Fibroblast of gingiva (primary cell): ENCODE results near the gene SKI.
"Not testable (repeated sequence)": the region's sequence is repeated elsewhere in the genome, so short reads cannot be mapped to it uniquely, and the experiment has no call there.

Source experiments
- DNase-seq: peaks from one replicate; pipeline ENCODE4 v3.0.0-alpha.2; 2011; ENCODE audit warnings: low read depth

SKI gene

GRCh38 chr1:2242814-2243725, 15.0 kb downstream of the SKI start:
- DNase-seq = no peak

DNA sequence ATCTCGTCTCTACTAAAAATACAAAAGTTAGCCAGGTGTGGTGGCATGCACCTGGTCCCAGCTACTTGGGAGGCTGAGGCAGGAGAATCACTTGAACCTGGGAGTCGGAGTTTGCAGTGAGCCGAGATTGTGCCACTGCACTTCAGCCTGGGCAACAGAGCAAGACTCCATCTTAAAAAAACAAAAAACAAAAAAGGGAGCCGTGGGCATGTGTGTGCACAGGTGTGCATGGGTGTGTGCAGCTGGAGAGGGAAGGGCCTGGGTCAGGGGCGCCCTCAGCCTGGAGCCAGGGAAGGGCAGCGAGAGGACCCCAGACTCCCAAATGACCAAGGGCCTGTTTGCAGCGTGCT, 18.9 kb downstream of the SKI start:
- DNase-seq = not testable (repeated sequence)

GRCh38 chr1:2247760-2248126, 19.6 kb downstream of the SKI start:
- no peak for DNase-seq

DNA sequence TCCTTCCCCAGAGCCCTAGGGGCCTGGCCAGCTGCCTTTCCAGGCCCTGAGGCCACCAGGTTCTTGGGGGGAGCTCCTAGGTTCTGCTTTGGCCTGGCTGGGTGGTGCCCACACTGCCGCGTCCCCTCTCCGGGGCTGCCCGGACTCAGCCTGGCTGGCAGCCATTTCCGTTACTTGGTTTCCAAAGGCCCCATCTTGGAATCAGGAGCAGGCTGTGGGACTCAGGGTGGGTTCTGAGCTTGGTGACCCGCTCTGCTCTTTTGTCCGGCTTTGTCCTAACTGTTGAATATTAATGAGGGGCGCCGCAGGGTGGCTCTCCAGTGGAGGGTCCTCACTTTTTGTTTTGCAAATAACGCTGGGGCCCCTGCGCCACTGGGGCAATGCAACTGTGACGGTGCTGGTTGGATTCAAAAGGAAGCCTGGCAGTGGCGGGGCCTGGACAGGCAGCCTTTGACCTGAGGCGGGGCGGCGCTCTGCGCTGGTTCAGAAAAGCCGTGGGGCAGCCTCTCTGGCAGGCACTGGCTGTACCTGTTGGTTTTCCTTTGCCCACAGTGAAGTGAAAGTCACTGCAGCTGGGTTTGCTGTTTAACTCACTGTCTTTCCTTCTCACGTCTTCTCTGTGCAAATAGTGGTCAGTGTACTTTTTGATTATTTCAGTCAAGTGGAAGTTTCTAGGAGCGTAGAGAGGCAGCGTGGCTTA, 20.2 kb downstream of the SKI start:
- no peak for DNase-seq

DNA sequence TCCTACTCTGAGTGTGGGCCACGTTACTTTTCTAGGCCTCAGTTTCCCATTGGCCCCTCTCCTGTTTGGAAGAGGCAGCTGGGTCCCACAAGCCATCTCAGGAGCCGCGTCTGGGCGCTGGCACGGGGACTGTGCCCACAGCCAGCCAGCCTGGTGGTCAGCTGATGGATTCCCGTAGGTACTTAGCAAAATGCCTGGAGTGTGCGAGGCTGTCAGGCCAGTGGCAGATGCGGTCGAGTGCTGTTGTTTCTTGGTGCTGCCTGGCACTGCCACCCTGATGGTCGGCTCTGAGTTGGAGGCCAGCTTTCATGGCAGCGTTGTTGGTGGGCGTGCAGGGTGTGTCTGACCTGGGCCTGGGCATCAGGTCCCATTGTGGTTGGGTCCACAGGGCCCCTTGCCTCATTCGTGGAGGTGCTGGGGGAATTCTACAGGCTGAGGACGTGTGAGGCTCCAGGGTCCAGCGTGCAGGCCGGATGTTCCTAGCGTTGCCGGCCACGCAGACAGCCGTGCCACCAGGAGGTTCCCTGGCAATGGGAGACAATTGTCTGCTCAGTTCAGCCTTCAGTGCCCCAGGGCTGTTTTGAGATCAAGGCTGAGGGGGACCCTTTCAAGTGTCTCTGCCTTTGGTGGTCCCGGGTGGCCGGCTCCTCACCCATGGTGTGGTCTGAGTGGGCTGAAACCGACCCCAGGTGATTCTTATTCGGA, 20.9 kb downstream of the SKI start:
- no peak for DNase-seq

DNA sequence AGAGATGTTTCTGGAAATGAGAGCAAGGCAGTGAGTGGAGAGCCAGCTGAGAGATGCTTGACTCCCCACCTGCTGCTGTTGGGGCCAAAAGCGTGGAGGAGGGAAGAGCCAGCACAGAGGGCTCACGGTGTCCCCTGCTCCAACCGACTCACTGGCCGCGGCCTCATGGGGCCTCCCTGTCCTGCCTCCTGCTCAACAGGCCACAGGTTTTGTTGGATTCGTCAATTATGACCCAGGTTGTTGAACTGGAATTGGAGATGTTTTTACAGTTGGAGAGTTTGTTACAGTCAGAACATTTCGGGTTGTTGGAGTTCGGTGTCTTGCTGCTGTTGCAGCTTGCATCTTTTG, 21.4 kb downstream of the SKI start:
- DNase-seq = no peak

GRCh38 chr1:2250721-2251281, 22.7 kb downstream of the SKI start:
- DNase-seq = no peak

GRCh38 chr1:2251363-2251762, 23.2 kb downstream of the SKI start:
- DNase-seq = no peak

DNA sequence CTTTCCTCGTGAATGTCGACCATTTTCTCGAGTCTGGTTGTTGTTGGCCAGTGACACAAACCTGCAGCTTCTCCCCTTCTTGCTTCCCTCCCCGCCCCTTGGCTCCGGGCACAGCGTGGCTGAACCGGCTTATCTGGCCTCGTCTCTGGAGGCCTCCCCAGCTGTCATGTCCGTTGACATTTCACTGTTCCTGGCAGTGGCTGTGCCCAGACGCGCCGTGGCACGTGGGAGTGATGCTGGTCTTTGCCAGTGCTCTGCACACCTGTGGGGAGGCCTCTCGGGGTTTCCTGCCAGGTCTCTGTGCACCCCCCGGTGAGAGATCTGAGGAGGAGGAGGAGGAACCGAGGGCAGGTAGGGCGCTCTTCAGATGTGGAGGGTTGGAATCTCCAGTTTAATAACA, 23.7 kb downstream of the SKI start:
- no peak for DNase-seq

- DNase-seq = no peak
These were observed 24.3 kb downstream of the SKI start for GRCh38 chr1:2252423-2252822.

DNA sequence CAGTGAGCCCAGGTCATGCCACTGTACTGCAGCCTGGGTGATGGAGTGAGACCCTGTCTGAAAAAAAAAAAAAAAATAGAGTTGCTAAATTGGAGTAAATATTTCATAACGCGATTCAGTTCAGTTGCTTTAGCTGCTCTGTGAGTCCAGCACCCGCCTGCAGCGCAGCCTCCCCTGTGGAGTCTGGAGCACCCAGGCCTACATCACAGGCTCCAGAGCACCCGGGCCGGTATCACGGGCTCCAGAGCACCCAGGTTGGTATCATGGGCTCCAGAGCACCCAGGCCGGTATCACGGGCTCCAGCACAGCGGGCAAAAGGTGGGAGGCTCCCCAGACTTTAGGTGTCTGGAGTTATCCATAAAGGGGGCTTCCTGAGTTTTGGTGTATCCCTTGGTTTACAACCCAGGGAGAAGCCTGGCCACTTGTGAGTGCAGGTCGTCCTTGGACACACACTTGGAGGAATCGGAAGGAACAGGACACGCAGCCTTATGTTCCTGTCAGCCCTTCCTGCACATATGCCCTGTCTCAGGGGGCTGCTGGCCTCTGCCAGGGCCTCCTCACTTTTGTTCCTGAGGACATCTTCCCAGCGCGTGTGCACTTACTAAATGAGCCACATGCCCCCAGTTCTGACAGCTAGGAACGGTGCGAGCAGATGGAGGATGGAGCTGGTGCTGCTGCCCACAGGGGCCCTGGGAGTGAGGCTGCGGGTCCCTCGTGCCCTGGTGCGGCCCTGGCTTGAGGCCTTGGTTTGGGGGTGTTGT, 25.1 kb downstream of the SKI start:
- no peak for DNase-seq

DNA sequence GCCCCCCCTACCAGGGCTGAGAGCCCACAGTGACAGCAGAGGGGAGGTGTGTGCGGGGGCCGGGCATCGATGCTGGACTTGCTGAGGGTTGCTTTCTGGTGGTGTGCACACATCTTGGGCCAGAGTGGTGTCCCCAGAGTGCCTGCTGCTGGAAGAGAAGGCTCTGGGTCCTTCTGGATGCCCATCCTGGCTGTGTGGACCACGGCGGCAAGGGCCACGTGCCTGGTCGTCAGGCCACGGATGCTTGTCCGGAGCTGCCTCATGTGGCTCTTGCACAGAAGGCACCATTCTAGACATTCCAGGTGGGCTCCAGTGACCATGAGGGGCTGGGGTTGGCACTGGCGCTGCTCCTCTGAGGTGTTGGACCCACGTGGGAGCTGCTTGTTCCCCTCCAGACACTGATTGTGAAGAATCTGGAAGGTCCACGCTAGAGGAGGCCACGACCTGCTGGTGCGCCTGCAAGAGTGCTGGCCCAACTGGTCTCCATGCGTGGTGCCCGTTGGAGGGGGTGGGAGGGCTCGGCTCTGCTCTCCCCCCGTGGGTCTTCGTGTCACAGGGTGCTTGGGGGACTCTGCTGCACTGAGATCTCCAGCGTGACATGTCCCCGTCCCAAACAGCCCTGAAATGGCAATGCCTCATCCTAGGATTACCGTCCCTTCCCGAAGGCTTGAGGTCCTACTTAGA, 25.8 kb downstream of the SKI start:
- DNase-seq = no peak

DNA sequence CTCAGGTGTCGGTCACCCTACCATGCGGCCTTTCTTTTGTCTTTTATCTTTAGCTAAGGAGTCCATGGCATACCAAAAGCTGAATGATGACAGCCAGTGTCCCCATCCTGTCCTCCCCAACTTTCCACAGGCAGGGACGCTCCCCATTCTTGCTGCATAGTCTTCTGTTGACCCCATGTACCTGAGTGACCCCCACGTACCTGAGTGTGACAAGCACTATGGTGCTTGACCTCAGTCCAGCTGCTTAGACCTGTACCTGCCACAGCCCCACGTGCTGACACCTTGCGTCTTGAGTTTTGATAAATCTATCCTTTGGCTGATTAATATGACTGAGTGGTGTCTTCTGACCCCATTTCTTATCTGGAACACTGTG, 26.9 kb downstream of the SKI start:
- DNase-seq = no peak

- peak; percentile 58 for DNase-seq
These were observed 27.6 kb downstream of the SKI start for GRCh38 chr1:2255420-2256369.

DNA sequence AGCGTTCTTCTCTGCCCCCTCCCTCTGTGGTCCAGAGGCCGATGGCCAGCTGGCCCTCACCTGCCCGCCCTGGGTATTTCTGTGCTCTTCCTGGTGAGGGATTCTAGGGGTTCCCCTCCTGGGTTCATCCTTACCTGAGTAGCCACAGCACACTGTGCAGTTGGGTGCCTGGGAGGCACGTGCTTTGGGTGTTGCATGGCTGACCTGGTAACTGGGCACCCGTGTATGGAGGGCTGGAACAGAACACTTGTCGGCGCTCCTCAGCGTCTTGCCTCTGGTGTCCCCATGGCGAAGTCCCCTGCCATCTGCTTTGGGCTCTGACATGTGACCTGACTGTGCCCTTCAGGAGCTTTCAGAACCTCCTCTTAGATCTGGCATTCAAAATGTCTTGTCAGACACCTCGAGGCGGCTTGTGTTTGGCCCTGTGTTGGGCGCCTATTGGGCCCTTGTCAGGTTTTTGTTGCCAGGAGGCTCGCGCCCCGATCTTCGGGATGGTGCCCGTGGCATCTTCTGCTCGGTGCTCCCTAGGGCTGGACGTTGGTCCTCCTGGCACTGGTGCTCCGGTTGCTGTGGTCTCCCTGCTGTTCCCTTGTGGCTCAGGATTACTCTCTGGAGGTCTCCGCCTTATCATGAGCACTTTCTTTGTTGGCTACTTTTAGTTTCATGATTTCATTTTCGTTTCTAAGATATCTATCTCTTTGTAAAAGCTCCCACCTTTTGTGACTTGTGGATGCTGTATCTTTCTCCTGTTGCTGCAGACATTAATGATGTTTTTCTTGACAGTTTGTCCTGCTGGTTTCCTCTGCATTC, 28.5 kb downstream of the SKI start:
- DNase-seq = no peak

DNA sequence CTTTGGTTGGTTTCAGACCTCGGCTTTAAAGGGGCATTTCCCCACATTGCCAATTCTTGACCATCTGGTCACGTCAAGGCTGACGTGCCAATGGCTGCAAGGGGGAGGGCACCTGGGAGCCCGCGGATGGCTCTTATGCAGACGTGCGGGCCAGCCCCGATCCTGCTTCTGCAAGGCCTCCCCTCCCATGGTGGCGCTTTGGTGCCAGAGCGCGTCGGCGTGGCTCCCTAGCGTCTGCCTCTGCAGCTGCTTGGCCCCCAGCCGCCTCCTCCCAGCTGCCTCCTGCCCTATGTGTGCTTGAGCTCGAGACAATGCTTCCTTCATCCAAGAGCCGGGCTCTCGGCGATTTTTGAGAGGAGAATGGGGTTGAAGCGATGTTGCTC, 29.1 kb downstream of the SKI start:
- DNase-seq = peak; percentile 76

DNA sequence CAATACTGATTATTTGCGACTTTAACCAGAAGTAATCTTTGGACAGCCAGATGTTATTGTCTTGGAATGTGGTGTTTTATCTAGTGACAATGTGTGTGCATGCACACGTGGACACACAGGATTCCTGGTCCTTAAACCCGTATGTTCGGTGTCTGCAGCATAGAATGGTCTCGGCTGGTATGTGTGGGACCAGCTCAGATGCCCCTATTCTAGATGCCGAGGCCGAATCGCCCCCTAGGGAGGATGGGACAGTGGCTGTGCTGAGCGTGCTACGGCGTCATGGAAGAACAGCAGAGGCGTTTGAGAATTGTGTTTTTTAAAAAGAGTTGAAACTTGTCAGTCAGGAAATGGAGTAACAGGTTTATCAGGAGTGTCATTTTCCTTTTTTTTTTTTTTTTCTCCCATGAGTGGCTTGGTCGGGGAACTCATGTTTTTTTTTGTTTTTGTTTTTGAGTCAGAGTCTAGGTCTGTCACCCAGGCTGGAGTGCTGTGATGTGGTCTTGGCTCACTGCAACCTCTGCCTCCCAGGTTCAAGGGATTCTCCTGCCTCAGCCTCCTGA, 30.1 kb downstream of the SKI start:
- no peak for DNase-seq

GRCh38 chr1:2258996-2259395, 30.9 kb downstream of the SKI start:
- no peak for DNase-seq
